Activated CD8-positive, alpha-beta memory T cell treated with anti-CD3 and anti-CD28 coated beads, Interleukin-2, amount 50 U/mL, for 48 hours (primary cell): ENCODE data around the gene PIK3CA.

Experiments used
- DNase-seq: peaks from one replicate; pipeline ENCODE4 v3.0.0-alpha.2; 2020

The PIK3CA gene

DNA sequence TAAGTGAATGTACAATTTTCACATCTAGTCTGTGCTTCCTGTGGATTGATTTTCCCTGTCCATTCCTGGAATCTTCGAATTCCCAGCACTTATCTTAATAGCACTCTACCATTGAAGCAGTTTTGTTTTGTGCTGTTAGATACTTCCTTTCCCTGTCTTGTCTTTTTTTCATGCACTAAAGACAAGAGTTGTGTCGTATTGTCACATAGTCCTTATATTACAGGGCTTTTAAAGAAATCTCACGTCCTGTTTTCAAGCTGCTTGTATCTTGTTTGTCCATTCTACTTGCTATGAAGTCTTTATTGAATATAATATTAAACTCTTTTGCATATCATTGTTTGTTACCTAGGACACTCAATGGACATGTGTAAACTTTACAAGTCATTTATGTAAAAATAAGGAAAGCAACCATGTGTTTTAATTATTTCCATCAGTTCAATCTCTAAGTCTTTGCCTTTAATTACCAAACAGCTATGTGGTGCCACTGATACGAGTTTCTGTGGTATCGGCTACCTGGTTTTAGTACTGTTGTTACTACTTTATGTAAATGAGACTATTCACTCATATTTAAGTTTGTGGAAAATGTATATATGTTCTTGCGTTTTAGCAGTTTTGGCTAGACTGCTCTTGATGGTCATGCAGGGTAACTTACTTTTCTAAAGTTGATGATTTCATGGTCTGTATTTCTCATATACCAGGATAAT, 10.3 kb downstream of the PIK3CA start:
- DNase-seq, result no peak

DNA sequence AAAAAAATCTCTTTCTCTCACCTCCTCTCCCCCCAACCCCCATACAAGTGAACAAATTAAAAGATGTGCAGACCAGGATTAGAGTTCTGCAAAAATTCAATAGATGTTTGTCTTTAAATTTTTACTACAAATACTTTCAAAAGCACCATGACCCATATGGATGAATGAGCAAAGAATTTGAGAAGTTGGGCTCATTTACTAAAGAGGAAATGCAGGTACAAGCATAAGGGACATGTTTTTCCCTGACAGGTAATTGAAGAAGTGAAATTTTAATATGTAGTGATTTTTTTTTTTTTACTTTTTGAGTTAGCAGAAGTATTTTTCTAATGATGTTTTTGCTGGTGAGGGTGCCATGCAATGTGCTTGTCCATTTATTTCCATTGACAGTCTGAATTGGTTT, 15.3 kb downstream of the PIK3CA start:
- no peak for DNase-seq

DNA sequence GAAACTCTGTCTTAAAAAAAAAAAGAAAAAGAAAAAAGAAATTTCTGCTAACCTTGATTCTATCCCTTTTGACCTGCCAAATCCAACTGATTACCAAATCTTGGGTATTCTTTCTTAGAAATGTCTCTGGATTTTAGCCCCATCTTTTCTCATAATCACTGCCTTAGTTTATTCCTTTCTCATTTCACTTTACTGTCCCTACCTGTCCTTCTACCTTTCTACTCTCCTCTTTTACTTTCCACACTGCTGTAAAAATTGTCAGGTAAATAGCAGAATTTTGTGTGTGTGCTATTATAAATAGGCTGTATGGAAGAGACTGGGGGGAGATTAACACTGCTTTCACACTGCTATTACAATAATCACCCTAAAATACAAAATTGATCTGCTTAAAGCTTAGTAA, 16.7 kb downstream of the PIK3CA start:
- no peak for DNase-seq

DNA sequence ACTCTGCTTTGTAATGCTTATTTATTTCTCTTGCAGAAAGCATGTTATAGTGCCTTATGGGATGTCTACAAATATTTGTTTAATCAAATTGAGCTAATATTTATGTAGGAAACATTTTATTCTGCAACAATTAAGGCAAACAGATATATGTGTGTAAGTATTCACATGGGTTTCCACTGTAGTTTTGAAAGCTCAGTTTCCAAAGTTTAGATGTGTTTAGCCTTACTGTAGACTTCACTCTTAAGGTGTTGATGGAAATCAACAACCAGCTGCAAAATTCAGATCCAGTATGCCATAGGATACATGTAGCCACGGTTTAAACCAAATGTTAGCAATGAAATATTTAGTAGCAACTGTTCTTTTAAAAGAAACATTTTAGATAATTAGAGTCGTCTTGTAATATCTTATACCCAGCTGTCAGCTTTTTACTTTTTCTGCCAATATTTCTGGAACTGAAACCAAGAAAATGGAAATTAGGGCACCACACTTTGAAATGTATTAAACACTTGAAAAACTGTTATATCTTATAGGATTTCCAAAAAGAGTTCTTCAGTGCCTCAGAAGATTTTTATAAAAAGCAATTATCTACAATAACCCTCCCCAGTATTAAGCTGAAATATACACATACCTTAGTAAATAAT, 18.5 kb downstream of the PIK3CA start:
- DNase-seq, result no peak

DNA sequence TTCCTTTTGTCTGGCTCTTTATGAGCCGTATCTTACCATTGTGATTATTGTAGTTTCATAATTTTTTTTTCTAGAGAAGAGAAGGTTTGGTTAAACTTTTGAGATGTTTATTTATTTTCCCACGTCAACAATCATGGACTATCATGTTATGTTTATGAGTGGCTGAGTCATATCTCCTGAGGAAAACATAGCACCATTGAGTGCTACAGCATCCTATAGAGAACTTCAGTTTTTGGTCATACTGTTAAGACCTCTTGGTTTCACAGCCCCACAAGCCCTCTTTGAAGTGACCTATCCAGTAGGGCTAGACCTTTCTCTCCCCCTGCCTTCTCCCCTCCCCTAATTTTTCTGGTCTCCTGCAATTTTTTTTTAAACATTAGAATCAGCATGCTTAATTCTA, 20.8 kb downstream of the PIK3CA start:
- DNase-seq, result no peak

DNA sequence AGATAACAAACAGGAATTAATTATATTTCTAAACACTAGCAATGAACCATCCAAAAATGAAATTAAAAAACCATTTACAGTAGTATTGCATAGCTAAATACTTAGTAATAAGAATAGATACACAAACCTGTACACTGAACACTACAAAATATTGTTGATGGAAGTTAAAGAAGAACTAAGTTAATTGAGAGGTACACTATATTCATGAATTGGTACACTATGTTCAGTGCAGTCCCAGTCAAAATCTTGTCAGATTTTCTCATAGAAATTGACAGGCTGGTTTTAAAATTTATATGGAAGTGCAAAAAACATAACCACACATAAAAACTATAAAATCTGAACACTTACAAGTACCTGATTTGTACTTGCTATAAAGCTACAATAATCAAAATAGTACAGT, 24.4 kb downstream of the PIK3CA start:
- no peak for DNase-seq

DNA sequence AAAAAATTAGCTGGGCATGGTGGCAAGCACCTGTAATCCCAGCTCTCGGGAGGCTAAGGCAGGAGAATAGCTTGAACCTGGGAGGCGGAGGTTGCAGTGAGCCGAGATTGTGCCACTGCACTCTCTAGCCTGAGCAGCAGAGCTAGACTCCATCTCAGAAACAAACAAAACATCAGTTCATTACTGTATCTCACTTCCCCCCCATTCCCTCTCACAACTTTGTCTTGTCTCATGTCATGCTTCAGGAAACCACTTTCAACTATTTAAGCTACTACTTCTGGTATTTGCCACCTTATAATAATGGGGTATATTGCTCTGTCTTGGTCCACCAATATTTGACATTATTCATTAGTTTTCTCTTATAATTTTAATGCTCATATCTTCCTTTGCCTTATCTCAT, 26.2 kb downstream of the PIK3CA start:
- DNase-seq, result no peak

DNA sequence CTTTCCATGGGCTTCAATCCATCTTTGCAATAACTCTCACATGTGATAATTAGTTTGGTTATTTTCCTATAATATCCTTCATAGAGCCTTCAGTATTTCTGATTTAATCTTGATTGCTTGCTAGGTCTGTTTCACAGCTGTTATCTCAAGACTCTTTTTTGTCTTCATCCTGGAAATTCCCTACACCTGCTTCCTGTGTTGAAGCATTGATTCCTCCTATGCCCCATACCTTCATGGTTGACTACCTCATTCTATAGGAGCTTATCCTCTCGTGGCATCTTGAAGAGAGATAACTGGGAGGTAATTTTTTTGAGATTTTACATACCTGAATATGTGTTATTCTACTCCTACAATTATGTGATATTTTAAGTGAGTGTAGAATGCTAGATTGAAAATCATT, 26.7 kb downstream of the PIK3CA start:
- DNase-seq, result no peak

DNA sequence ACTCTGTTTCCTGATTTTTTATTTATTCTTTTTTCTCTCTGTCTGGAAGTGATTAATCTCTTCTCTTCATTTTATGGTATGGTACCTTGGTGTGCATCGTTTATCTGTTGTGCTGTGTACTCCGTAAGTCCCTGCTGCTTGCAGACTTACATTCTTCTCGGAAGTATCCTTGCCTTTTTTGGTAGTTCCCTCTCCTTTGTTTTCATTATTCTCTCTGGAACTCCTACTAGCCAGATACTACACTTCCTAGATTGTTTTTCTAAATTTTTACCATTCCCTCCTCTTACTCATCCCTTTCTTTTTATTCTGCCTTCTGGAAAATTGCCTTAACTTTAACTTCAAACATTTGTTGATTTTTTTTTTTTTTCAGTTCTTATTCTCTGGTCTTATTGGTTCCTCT, 27.2 kb downstream of the PIK3CA start:
- DNase-seq, result no peak

DNA sequence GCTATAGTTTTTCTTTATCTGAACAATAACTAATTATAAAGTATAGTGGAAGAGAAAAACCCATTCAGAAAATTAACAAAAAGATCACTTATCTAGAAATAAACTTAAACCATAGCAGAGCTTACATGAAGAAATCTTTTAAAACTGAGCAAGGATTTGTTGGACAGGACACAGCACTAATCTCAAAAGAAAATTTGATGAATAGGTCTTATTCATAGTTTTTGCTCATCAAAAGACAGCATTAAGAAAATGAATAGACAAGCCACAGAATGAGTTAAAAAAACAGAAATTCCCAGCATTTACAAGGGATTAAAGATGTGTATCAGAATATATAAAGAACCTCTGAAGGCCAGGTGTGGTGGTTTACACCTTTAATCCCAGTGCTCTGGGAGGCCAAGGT, 29.5 kb downstream of the PIK3CA start:
- no peak for DNase-seq

DNA sequence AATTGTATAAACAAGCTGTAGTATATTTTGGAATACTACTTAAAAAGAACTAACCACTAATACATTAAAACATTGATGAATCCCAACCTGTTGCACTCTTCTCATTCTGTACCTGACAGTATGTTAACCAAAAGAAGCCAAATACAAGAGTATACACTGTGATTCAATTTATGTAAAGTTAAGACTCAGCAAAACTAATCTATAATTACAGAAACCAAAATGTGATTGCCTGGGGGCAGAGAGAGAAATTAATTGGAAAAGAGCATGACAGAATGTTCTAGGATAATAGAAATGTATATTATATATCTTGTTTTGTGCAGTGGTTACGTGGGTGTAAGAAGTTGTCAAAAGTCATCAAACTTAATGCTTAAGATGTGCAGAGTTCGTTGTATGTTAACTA, 31.1 kb downstream of the PIK3CA start:
- no peak for DNase-seq

DNA sequence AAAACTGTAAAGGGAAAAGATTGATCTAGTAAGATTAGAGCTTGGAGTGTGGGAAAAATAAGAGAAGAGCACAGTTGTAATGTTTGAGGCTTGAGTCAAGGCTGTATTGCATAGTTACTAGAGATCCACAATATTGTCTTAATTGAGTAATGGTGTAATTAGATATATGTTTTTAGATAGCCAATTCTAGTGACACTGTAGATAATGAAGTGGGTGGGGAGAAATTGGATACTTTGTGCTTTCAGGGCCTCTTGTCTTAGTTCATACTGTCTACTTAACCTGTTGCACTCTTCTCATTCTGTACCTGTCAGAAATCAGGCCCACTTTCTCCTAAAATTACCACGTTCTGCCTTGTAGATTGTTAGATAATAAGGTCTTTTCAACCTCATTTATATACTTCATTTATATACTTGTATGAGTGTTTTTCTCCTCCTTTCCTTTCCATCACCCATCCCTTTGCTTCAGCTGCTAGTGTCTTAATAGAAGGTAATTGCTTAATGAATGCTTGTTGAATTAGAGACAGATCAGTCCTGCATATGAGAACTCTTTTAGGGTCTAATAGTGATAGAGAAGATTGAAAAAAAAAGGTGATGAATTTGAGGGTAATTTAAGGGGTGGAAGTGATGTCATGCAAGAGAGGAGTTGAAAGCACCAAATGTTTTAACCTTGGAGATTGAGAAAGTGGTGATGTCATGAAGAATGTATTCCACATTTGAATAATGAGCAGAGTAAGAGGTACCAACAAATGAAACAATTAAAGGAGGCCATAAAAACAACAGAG, 32.0 kb downstream of the PIK3CA start:
- DNase-seq, result no peak

DNA sequence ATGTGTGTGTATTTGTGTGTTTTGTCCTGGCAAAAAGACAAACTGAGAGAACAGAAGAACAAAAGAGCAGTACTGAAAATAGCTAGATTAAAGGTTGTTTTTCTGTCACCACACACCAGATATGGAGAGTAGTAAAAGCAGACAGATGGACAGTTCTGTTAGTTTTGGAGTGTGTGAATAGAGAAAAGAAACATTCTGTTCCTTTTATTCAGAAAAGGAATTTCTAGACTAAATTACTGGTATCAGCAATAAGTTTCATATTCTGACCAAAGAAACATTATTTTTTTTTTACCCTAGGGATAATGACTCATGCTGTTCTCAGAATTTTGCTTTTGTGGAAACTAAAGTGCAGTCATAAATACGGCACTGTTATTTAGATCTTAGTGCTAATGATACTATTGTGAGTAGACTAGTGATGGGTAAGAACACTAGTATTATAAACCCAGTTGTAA, 32.9 kb downstream of the PIK3CA start:
- no peak for DNase-seq

DNA sequence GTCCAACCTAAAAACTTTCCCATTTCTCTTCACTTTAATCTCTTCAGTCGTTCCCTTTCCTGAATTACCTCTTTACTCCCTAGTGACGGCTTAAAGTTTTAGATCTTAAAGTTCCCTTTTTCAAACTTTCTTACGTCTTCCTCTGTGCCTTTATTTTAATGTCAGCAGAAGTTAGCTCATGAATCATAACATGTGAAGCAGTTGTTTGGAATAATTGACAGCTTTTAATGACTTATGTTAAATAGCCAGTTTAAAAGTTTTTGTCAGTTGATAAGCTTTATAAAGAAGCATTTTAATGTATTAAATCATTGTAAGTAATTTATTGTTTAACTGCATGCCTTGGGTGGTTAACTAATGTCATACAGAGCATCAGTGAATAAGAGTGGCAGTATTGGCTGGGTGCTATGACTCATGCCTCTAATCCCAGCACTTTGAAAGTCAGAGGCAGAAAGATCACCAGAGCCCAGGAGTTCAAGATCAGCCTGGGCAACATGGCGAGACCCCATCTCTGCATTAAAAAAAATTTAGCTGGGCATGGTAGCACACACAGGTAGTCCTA, 33.9 kb downstream of the PIK3CA start:
- no peak for DNase-seq

DNA sequence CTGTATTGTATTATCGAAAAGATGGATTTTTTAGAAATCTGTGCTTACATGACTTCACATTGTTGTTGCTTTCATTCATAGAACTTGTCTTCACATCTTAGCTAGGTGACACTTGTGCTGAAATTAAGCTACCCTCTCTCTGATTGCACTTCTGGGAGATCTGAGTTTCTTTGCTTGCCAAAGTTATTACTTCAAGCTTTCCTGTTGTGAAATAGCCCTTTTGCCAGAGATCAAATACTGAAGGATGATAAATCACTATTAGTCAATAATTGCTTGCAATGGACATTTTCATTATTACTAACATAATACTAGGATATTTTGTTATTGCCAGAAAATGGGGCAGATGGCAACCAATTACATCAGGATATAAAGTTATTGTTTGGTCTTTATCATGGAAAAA, 34.7 kb downstream of the PIK3CA start:
- no peak for DNase-seq

DNA sequence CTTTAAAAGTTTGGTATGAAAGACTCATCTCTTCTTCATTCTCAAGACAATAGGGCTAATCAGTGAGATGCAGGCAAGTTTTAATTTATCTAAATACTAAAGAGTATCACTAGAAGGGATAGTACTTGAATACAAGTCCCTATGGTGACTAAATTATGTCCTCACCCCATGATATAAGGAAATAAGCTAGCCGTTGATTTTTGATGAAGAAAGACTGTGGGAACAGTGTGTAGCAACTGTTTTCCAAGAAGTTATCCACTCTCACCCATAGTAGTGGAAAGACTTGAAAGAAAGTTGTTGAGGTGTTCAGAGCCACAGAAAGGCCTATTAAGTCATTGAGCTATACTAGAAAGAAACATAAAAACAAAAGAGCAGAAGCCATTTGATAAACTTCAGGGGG, 36.7 kb downstream of the PIK3CA start:
- DNase-seq, result no peak

DNA sequence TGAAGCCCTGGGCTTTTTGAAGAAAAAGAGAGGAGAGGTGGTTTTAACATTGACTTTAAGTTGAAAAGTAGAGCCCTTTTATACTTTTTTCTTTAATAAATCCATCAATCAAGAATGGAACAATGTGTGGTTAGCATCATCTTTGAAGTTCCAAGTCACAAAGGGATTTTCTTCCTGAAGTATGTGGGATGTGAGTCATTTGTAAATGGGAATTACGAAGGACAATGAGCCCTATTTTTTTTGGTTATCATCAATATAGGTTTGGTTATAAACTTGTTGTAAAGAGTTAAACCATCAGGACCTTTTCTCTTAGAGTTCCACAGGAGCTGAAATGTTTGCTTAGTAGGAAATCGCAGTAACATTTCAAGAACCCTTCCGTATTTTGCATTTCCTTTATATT, 38.3 kb downstream of the PIK3CA start:
- no peak for DNase-seq

DNA sequence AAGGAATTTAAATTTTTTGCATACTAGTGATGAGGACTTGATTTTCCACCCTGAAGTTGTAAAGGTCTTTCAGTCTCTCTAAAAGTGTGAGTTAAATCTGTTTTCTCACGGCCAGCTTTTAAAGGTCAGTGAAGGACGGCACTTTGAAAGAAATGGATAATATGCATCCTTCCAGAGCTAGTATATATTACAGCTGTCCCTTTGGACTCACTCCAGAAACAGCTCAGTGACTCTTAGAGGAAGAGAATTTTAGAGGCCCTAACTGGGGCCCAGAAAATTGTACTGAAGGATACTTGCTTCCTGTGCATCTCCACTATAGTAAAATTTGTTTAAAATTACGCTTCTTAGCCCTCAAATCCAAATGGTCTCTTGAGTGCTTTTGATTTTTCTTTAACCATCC, 41.6 kb downstream of the PIK3CA start:
- DNase-seq, result no peak

DNA sequence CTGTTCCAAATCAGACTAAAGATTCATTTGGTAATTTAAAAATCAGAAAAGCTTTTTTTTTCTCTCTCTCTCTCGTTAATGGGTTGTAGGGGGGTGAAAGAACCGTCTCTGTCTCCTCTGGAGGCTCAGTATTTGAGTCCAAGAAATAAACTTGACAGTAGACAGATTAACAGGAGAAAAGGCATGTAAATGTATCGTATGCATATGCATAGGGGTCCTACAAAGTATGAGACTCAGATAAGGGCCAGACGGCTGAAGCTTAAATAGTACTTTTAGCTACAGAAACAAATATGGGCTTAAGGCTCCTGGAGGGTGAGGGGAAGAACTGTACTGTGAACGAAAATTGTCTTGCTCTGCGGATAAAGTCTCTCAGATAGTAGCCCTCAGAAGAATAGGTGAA, 42.4 kb downstream of the PIK3CA start:
- no peak for DNase-seq

DNA sequence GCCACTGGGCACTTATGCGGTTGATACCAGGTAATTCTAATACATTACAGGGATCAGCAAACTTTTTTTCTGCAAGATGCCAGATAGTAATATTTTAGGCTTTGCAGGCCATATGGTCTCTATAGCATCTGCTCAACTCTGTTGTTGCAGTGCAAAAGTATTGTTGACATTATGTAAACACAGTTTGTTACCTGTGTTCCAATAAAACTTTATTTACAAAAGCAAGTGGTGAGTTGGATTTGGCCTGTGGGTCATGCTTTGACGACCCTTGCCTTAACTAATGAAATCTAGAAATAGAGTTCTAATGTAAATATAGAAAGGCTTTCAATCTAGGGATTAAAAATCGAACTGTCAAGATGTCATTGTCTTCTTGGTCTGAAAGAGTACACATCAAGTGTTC, 44.4 kb downstream of the PIK3CA start:
- DNase-seq, result no peak

DNA sequence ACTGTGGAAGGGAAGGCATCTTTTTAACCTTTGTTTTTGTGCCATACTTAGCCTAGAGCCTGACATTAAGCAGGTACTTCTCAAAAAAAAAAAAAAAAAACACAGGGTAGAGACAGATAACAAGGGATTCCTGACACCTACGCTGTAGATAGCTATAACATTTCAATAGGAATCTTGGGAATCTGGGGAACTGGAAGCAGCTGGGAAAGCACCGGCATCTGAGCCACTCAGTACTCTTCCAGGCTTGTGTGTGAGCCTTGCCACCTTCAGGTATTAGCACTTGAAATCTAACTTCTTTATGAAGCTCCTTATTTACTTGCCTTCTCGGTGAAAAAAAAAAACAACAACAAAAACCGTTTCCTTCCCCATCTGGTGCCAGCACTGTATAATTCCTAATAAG, 46.8 kb downstream of the PIK3CA start:
- no peak for DNase-seq

DNA sequence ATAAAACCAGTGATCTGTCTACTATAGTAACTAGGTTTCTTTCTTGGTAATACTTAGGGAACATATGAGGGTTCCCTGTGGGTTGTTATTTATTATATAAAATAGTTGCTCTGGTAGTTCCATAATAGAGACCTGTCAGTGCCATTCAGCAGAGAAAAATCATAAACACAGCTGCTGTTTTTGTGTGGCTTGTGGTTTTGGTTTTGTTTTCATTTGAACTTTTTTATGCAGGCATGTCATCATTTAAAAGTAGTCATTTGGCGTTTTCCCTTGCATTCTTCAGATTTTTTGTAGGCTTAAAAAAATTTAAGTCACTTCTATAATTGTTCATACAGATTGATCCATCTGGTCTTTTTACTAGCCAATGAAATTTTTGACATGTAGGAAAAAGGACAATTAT, 47.9 kb downstream of the PIK3CA start:
- no peak for DNase-seq

DNA sequence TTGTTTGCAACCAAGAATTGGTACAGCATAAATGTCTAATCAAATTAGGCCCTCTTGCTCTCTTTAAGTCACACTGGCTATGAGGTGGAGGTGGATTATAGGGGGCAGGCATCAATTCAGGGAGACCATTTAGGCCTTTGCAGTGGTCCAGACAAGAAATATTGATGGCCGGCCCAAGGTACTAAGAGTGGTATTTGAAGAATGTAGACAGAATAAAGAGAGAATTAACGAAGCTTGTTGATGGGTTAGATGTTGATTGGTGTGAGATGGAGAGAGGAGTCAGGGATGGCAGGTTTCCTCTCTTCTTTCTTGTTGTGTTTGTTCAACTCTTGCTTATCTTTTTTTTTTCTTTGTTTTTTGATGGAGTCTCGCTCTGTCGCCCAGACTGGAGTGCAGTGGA, 48.5 kb downstream of the PIK3CA start:
- no peak for DNase-seq

DNA sequence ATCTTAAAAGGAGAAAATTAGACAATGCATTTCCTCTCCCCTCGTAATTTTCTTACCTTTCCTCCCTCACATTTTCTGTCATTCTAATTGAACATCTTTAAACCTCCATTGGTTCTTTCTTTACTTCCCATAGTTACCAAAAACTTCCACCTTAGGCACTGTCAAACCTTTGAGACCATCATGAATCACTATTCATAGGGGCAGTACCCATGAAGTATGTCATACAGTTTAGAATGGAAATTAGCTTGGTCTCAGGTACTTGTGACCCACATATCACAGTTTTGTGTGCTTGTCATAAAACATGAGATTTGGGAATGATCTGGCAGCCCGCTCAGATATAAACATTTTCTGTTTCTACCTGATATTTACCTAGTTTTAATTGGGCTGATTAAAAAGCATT, 52.6 kb downstream of the PIK3CA start:
- no peak for DNase-seq
